ENCODE data around the gene ZRANB2. TPM values are rescaled to one million over a fixed set of nuclear protein-coding genes. Genes with fewer than 3 reads are reported as not detected.

The ZRANB2 gene
- total and polyA plus RNA-seq, 4 donors = 12.7 to 44.3 (median 30.2) TPM

GRCh38 chr1:71089536-71090270 is 8.9 kb upstream of the ZRANB2 start:
- no peak for DNase-seq (ENCODE audit: low spot score)
- 84% methylated on average over 6 of the region's 6 CpGs for WGBS
- H3K36me3 ChIP-seq (ENCODE audit: control insufficient read depth in 4 of 4, insufficient read depth in 3 of 4, low read depth in 1 of 4, low read length in 3 of 4) = no peaks in the 10 kb centered on the region
- TF ChIP-seq HNF4A (conservative IDR thresholded peaks at IDR 0.05) (no peak), GABPA (IDR thresholded peaks at IDR 0.05 in 1 of 2, conservative IDR thresholded peaks at IDR 0.05 in 1 of 2) (no peak), SP1 (IDR thresholded peaks at IDR 0.05) (no peak), CTCF (IDR thresholded peaks at IDR 0.05; ENCODE audit: low read depth, low read length, missing input control) (no peak), YY1 (IDR thresholded peaks at IDR 0.05) (no peak), HNF4G (IDR thresholded peaks at IDR 0.05) (no peak)
- no peak overlapping the region for H3K9ac ChIP-seq (ENCODE audit: low read depth in 1 of 2, low read length in 2 of 2)
- H3K27ac ChIP-seq (ENCODE audit: low read depth in 1 of 2, low read length in 2 of 2) = no peak overlapping the region
- no peak overlapping the region for H3K4me3 ChIP-seq (ENCODE audit: low read depth in 1 of 3, low read length in 3 of 3)
- H3K9me3 ChIP-seq (ENCODE audit: control insufficient read depth in 4 of 4, low read length in 3 of 4) = no peaks in the 10 kb centered on the region
- peaks cover 0 to 7% (median 0%) of the 10 kb centered on the region in 4 donors for H3K27me3 ChIP-seq (ENCODE audit: control insufficient read depth in 4 of 4, insufficient read depth in 4 of 4, low read length in 3 of 4)
- H3K4me1 ChIP-seq (ENCODE audit: control insufficient read depth in 4 of 4, insufficient read depth in 4 of 4, low read length in 3 of 4) = no peaks in the 10 kb centered on the region

DNA sequence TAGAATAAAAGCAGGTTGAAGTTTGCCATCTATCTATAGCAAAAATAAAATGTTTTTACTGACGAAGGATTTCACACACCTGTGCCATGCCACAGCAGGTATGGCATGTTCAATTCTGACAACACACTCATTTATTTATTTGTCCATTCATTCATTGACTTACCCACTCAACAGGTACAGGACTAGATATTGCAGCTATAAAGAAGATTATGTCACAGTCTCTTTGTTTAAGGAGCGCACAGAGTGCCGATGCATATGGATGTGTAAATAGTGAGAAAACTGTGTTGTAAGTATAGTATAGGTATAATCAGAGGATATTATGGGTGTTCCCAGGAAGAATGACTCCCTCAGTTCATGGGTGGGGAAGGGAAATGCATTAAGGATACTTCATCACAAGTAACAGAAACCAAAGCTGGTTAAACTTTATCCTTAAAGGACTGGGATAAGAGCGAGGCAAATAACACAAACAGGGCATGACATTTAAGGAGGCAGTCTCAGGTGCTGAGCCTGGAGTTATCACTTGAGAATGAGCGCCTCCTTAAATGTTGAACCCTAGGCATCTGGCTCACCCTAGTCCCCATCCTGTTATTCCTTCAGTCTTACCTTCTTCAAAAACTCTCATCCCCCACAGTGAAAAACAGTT is 7.9 kb upstream of the ZRANB2 start:
- Histone ChIP-seq H3K4me3 (ENCODE audit: low read depth in 1 of 3, low read length in 3 of 3) (no peak overlapping the region), H3K4me1 (ENCODE audit: control insufficient read depth in 4 of 4, insufficient read depth in 4 of 4, low read length in 3 of 4) (no peaks in the 10 kb centered on the region), H3K9ac (ENCODE audit: low read depth in 1 of 2, low read length in 2 of 2) (no peak overlapping the region), H3K27me3 (ENCODE audit: control insufficient read depth in 4 of 4, insufficient read depth in 4 of 4, low read length in 3 of 4) (peaks cover 0 to 7% (median 0%) of the 10 kb centered on the region in 4 donors), H3K36me3 (ENCODE audit: control insufficient read depth in 4 of 4, insufficient read depth in 3 of 4, low read depth in 1 of 4, low read length in 3 of 4) (no peaks in the 10 kb centered on the region), H3K9me3 (ENCODE audit: control insufficient read depth in 4 of 4, low read length in 3 of 4) (no peaks in the 10 kb centered on the region), H3K27ac (ENCODE audit: low read depth in 1 of 2, low read length in 2 of 2) (no peak overlapping the region)
- 84% methylated on average over 5 of the region's 5 CpGs for WGBS
- DNase-seq (ENCODE audit: low spot score) = no peak
- TF ChIP-seq TAF1 (conservative IDR thresholded peaks at IDR 0.05) = no peak
- TF ChIP-seq GABPA (IDR thresholded peaks at IDR 0.05 in 1 of 2, conservative IDR thresholded peaks at IDR 0.05 in 1 of 2) = no peak
- TF ChIP-seq YY1 (IDR thresholded peaks at IDR 0.05) = no peak
- no peak for TF ChIP-seq EGR1 (IDR thresholded peaks at IDR 0.05; ENCODE audit: low read depth in 2 of 2)
- TF ChIP-seq RAD21 (IDR thresholded peaks at IDR 0.05) = no peak
- TF ChIP-seq HNF4G (IDR thresholded peaks at IDR 0.05) = no peak
- TF ChIP-seq ZBTB33 (IDR thresholded peaks at IDR 0.05) = no peak
- no peak for TF ChIP-seq FOXA2 (IDR thresholded peaks at IDR 0.05)
- no peak for TF ChIP-seq JUND (IDR thresholded peaks at IDR 0.05)
- no peak for TF ChIP-seq SP1 (IDR thresholded peaks at IDR 0.05)
- no peak for TF ChIP-seq RXRA (IDR thresholded peaks at IDR 0.05)
- TF ChIP-seq NR2F2 (IDR thresholded peaks at IDR 0.05) = no peak
- TF ChIP-seq HNF4A (conservative IDR thresholded peaks at IDR 0.05) = no peak

Data from liver (tissue), 9 donors.